ENCODE results near the gene PPP6R3. TPM values are rescaled to one million over a fixed set of nuclear protein-coding genes. Genes with fewer than 3 reads are reported as not detected.
A peak's percentile ranks its signal among the peaks of the same experiment; 100 is the strongest.

PPP6R3 gene
- total and polyA plus RNA-seq, 2 of the 13 experiments (the other 11 are each of a cell fraction or from before 2014, with no cell fraction given): 41.2 to 83.4 TPM

DNA sequence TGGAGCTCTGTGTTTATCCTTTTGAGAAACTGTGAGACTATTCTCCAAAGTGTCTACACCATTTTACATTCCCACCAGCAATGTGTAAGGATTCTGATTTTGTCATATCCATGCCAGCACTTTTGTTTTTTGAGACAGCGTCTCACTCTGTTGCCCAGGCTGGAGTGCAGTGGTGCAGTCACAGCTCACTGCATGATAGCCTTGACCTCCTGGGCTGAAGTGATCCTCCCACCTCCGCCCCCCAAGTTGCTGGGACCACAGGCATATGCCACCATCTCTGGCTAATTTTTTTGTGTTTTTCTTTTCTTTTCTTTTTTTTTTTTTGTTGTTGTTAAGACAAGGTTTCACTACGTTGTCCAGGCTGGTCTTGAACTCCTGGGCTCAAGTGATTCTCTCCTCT lies 35.3 kb downstream of the PPP6R3 start:
- no TSS peak for BruUV-seq (replicated peaks)
- H2AFZ ChIP-seq (ENCODE audit: low read length): no peak overlapping the region
- no peak overlapping the region for H3K9ac ChIP-seq (ENCODE audit: insufficient read depth, low read depth, low read length)
- H4K20me1 ChIP-seq (ENCODE audit: insufficient read depth, low read length): peaks cover 68% of the 10 kb centered on the region
- H3K79me2 ChIP-seq (ENCODE audit: insufficient read depth, low read length): peaks cover 94% of the 10 kb centered on the region
- POLR2A ChIA-PET: interaction anchor here (0.9 kb wide), 1 partner anchor 14 kb away, joined by 3 read pairs; no protein-coding TSS in a partner anchor
- H3K4me1 ChIP-seq (ENCODE audit: insufficient read depth, low read length): peaks cover 22% of the 10 kb centered on the region
- 98% methylated on average over 3 of the region's 3 CpGs for WGBS (ENCODE audit: low lambda C conversion rate)
- intact Hi-C loops (cut with micrococcal nuclease; ENCODE audit: unreplicated experiment) (no loop called here), in situ Hi-C loops (cut with HindIII; ENCODE audit: extremely low pct_ligation_motif_present, low pct_unique_long_range_greater_than_20kb) (no loop called here)
- H3K4me3 ChIP-seq (replicated peaks in 1 of 3; ENCODE audit: insufficient read depth in 1 of 3, low read depth in 2 of 3, low read length in 3 of 3): no peak overlapping the region
- no peak overlapping the region for H3K27ac ChIP-seq (ENCODE audit: extremely low read length, insufficient read depth, low read length)
- peaks cover 0 to 3% of the 10 kb centered on the region in 2 experiments; a peak in 1 of 5 replicates for H3K36me3 ChIP-seq (replicated peaks in 1 of 2; ENCODE audit: control insufficient read depth in 1 of 2, insufficient read depth in 2 of 2, low read length in 2 of 2)
- H3K4me2 ChIP-seq (ENCODE audit: low read depth, low read length): no peak overlapping the region
- CTCF ChIA-PET (ENCODE audit: low intra/inter-chr PET ratio, low total read pairs): no interaction called here
- no peaks in the 10 kb centered on the region for H3K27me3 ChIP-seq (ENCODE audit: control insufficient read depth in 1 of 2, insufficient read depth in 2 of 2, low read length in 2 of 2)
- TF ChIP-seq ZNF121 (CRISPR knock-in tag; IDR thresholded peaks at IDR 0.05) (peak; percentile 62; the same call in 1 of the 2 replicates), ZNF644 (CRISPR knock-in tag; IDR thresholded peaks at IDR 0.05; ENCODE audit: low read depth) (no peak), ZNF331 (CRISPR knock-in tag; IDR thresholded peaks at IDR 0.05) (no peak)
- DNase-seq (ENCODE audit: low spot score) (no peak), ATAC-seq (no peak), FAIRE-seq (no peak)
- H3K9me3 ChIP-seq (ENCODE audit: low read length): no peaks in the 10 kb centered on the region

DNA sequence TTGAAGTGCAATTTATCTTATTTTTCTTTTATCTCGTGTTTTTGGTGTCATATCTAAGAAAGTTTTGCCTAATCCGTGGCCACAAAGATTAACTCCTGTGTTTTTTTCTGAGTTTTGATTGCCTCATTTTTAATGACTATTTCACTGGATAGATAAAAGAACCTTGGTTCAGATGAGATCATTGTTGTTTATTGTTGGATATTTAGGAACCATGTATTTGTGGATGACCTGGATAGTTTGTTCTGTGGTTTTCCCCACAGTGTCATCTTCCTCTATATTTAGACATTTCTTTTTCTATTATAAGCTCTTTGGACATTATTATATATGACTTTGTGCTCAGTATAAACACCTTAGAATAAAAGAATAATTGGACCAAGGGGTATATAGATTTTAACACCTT lies 37.2 kb downstream of the PPP6R3 start:
- Histone ChIP-seq H3K79me2 (ENCODE audit: insufficient read depth, low read length) (peaks cover 94% of the 10 kb centered on the region), H3K36me3 (replicated peaks in 1 of 2; ENCODE audit: control insufficient read depth in 1 of 2, insufficient read depth in 2 of 2, low read length in 2 of 2) (no peaks in the 10 kb centered on the region; a peak in 1 of 5 replicates), H3K9me3 (ENCODE audit: low read length) (no peaks in the 10 kb centered on the region), H3K4me1 (ENCODE audit: insufficient read depth, low read length) (peaks cover 28% of the 10 kb centered on the region), H3K27me3 (ENCODE audit: control insufficient read depth in 1 of 2, insufficient read depth in 2 of 2, low read length in 2 of 2) (no peaks in the 10 kb centered on the region), H2AFZ (ENCODE audit: low read length) (no peak overlapping the region), H4K20me1 (ENCODE audit: insufficient read depth, low read length) (peaks cover 72% of the 10 kb centered on the region), H3K4me3 (replicated peaks in 1 of 3; ENCODE audit: insufficient read depth in 1 of 3, low read depth in 2 of 3, low read length in 3 of 3) (no peak overlapping the region), H3K4me2 (ENCODE audit: low read depth, low read length) (no peak overlapping the region), H3K27ac (ENCODE audit: extremely low read length, insufficient read depth, low read length) (no peak overlapping the region), H3K9ac (ENCODE audit: insufficient read depth, low read depth, low read length) (no peak overlapping the region)
- CTCF ChIA-PET (ENCODE audit: low intra/inter-chr PET ratio, low total read pairs): no interaction called here
- POLR2A ChIA-PET: no interaction called here
- DNase-seq (ENCODE audit: low spot score) (no peak), ATAC-seq (no peak), FAIRE-seq (no peak)
- WGBS (ENCODE audit: low lambda C conversion rate): 97% methylated on average over 2 of the region's 2 CpGs
- intact Hi-C loops (cut with micrococcal nuclease; ENCODE audit: unreplicated experiment): no loop called here
- no TSS peak for BruUV-seq (replicated peaks)
- in situ Hi-C loops (cut with HindIII; ENCODE audit: extremely low pct_ligation_motif_present, low pct_unique_long_range_greater_than_20kb): no loop called here
- no peak for TF ChIP-seq NR2F1 (CRISPR knock-in tag; IDR thresholded peaks at IDR 0.05)
- TF ChIP-seq, protein P1, sequence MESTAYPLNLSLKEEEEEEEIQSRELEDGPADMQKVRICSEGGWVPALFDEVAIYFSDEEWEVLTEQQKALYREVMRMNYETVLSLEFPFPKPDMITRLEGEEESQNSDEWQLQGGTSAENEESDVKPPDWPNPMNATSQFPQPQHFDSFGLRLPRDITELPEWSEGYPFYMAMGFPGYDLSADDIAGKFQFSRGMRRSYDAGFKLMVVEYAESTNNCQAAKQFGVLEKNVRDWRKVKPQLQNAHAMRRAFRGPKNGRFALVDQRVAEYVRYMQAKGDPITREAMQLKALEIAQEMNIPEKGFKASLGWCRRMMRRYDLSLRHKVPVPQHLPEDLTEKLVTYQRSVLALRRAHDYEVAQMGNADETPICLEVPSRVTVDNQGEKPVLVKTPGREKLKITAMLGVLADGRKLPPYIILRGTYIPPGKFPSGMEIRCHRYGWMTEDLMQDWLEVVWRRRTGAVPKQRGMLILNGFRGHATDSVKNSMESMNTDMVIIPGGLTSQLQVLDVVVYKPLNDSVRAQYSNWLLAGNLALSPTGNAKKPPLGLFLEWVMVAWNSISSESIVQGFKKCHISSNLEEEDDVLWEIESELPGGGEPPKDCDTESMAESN (CRISPR knock-in tag; conservative IDR thresholded peaks at IDR 0.05): no peak
- no peak for TF ChIP-seq ZNF292 (CRISPR knock-in tag; IDR thresholded peaks at IDR 0.05; ENCODE audit: borderline replicate concordance, low read depth)
- TF ChIP-seq, protein P2, sequence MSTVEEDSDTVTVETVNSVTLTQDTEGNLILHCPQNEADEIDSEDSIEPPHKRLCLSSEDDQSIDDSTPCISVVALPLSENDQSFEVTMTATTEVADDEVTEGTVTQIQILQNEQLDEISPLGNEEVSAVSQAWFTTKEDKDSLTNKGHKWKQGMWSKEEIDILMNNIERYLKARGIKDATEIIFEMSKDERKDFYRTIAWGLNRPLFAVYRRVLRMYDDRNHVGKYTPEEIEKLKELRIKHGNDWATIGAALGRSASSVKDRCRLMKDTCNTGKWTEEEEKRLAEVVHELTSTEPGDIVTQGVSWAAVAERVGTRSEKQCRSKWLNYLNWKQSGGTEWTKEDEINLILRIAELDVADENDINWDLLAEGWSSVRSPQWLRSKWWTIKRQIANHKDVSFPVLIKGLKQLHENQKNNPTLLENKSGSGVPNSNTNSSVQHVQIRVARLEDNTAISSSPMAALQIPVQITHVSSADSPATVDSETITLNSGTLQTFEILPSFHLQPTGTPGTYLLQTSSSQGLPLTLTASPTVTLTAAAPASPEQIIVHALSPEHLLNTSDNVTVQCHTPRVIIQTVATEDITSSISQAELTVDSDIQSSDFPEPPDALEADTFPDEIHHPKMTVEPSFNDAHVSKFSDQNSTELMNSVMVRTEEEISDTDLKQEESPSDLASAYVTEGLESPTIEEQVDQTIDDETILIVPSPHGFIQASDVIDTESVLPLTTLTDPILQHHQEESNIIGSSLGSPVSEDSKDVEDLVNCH (CRISPR knock-in tag; IDR thresholded peaks at IDR 0.05): no peak
